ENCODE data around the gene DIP2C.

DIP2C gene

GRCh38 chr10:510415-510881 is 179.0 kb downstream of the DIP2C start:
- no peak for DNase-seq

GRCh38 chr10:509361-510102 is 179.9 kb downstream of the DIP2C start:
- DNase-seq = no peak

GRCh38 chr10:508726-509125 is 180.7 kb downstream of the DIP2C start:
- no peak for DNase-seq

- no peak for DNase-seq
These were observed 181.5 kb downstream of the DIP2C start for GRCh38 chr10:507908-508444.

GRCh38 chr10:507355-507699 is 182.1 kb downstream of the DIP2C start:
- DNase-seq = no peak

GRCh38 chr10:506451-507354 is 182.8 kb downstream of the DIP2C start:
- DNase-seq = no peak

GRCh38 chr10:505419-505818 is 184.0 kb downstream of the DIP2C start:
- DNase-seq = no peak

GRCh38 chr10:504806-505205 is 184.7 kb downstream of the DIP2C start:
- DNase-seq = no peak

- DNase-seq = no peak
These were observed 185.3 kb downstream of the DIP2C start for GRCh38 chr10:504121-504611.

- no peak for DNase-seq
These were observed 187.9 kb downstream of the DIP2C start for GRCh38 chr10:501596-501995.

- DNase-seq = no peak
These were observed 188.6 kb downstream of the DIP2C start for GRCh38 chr10:500876-501275.

GRCh38 chr10:499991-500390 is 189.5 kb downstream of the DIP2C start:
- no peak for DNase-seq

- no peak for DNase-seq
These were observed 190.6 kb downstream of the DIP2C start for GRCh38 chr10:498760-499435.

- no peak for DNase-seq
These were observed 191.5 kb downstream of the DIP2C start for GRCh38 chr10:497898-498451.

- no peak for DNase-seq
These were observed 192.2 kb downstream of the DIP2C start for GRCh38 chr10:497289-497688.

GRCh38 chr10:494556-494955 is 194.9 kb downstream of the DIP2C start:
- DNase-seq = no peak

- DNase-seq = no peak
These were observed 195.3 kb downstream of the DIP2C start for GRCh38 chr10:494149-494542.

GRCh38 chr10:493391-494148 is 195.9 kb downstream of the DIP2C start:
- DNase-seq = no peak

GRCh38 chr10:492836-493235 is 196.6 kb downstream of the DIP2C start:
- DNase-seq = no peak

- no peak for DNase-seq
These were observed 197.6 kb downstream of the DIP2C start for GRCh38 chr10:491667-492424.

GRCh38 chr10:490891-491571 is 198.4 kb downstream of the DIP2C start:
- DNase-seq = no peak
